GM19035 (cell line): Measurements from ENCODE around the gene IL1RAPL1.
"Not testable (repeated sequence)": the region's sequence is repeated elsewhere in the genome, so short reads cannot be mapped to it uniquely, and the experiment has no call there.

Source experiments
- ATAC-seq: cut with Tn5 transposase; IDR thresholded peaks from one replicate; pipeline ENCODE4 v1.9.1; 2021; ENCODE audit not compliant: unreplicated experiment

IL1RAPL1 gene

DNA sequence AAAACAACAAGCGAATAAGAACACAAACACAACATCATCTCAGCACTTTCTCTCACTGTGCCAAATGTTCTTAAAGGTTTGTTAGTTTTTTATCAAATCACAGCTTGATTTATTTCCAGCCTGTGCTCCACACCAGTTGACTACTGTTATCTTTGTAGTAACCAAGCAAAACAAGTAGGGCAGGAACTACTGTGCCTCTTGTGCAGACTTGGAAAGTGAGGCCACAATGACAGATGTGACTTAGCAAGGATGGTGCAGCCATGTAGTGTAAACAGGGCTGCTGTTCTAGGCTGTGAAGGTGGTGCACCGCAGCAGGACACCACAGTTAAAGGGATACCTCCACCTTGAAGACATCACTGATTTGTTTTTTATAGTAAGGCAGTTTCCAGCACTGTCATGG is 170.0 kb downstream of the IL1RAPL1 start:
- ATAC-seq: no peak

DNA sequence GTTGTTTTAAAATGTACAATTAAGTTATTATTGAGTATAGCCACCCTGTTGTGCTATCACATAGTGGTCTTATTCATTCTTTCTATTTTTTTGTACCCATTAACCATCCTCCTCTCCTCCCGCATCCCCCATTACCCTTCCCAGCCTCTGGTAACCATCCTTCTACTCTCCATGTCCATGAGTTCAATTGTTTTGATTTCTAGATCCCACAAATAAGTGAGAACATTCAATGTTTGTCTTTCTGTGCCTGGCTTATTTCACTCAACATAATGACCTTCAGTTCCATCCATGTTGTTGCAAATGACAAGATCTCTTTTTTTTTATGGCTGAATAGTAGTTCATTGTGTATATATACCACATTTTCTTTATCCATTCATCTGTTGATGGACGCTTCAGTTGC is 179.3 kb downstream of the IL1RAPL1 start:
- ATAC-seq: not testable (repeated sequence)

DNA sequence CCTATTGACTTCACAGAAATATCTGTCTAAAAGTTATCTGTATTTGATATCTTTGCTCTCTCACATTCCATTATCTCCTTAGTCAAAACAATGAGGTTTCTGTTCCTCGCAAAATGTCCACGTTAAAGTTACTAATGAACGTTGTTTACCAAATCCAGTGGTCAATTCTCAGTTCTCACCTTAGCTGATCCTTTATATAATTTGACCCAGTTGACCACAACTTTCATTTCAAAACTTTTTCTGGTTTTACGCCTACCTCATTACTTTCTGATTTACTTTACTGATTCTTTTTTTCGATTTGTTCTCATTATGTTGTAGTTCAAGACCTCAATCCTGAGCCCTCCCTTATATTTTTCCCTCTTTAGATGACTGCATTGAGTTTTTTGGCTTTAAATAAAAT is 186.6 kb downstream of the IL1RAPL1 start:
- no peak for ATAC-seq

DNA sequence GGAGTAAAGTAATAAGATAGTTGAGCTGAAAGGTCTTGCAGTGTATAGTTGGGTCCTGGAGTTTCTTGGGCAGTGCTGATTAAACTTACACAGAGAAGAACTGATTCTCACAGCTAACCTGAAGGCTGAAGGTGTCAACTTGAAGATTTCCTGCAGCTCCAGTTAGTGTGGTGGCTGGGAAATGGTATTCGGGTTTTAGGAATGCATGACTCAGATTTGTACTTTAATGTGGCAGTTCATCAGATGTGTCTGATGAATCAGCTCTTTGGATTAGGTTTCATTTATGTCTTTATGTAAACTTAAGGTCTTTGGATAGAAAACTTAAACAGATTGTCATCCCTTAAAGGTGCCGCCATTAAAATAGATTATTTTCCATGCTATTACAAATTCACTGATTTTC is 200.0 kb downstream of the IL1RAPL1 start:
- no peak for ATAC-seq

DNA sequence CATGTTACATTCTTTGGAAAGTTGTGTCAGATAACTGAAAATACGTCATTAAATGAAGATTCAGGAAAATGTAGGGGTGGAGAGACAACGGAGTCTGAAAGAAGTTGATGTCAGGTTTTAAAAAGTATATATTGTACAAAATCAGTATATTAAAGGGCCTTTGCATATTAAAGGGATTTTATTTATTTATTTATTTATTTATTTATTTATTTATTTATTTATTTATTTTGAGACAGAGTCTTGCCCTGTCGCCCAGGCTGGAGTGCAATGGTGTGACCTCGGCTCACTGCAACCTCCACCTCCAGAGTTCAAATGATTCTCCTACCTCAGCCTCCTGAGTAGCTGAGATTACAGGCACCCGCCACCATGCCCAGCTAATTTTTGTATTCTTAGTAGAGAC is 213.4 kb downstream of the IL1RAPL1 start:
- not testable (repeated sequence) for ATAC-seq

DNA sequence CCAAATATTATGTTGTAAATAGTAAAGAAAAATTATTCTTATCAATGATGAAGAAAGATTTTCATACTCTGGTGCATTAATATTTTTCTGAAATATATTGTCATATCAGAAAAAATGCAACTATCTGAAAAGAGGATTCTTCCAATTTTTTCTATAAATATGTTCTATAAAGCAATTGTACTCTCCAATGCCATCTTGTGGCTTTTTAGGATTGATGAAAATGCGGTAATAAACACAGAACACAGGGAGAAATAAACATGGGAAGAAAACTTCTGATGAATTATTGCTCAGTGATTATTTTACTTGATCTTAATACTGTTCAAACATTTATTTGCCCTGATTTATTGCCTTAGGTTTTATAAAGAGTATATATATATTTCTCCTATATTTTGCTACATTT is 215.4 kb downstream of the IL1RAPL1 start:
- no peak for ATAC-seq

DNA sequence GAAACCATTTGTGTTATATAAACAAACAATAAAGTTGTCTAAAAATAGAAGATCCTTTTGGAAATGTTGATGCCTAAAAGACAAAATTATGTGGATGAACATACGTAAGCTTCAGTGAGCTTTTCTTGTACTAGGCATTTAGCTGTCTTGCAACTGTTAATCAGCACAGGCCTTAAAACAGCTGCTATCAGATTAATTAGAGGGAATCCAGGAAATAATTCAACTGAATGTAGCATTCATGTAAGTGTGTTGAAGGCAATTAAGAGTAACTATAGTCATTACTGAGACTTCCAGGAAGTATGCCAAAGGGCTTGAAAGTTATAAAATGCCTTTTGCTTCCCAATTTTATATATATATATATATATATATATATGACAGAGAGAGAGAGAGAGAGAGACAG is 248.7 kb downstream of the IL1RAPL1 start:
- no peak for ATAC-seq

DNA sequence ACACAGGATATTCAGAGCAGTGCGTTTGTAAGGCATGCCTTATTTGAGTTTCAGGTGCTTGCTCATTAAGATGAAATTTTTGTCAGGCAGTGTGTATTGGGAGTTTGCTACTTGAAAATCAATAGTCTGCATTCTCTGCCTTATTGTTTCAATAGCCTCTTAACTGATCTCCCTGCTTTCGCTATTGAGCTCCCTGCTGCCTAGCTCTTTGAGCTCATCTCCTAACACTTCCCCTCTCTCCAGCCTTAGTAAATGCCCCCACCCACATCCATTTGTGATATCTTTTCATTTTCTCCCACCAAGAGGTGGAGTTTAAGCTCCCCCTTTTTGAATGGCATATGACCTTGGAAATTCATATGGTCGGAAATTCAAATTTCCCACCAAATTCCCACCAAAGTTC is 256.6 kb downstream of the IL1RAPL1 start:
- no peak for ATAC-seq

DNA sequence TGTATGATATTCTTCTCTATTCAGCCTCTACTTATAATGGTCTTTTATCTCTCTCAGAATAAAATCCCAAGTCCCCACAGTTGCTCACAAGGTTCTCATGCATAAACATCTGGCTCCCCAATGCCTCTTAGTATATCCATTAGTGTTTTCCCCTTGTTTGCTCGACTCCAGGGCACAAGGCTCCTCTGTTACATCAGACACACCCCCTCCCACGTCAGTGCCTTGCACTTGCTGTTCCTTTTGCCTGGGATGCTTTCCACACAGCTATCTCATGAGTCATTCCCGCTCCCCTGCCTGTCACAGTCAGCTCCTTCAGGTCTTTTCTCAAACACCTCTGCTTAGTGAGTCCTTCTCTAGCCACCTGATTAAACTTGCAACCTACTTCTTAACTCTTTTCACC is 260.2 kb downstream of the IL1RAPL1 start:
- no peak for ATAC-seq

DNA sequence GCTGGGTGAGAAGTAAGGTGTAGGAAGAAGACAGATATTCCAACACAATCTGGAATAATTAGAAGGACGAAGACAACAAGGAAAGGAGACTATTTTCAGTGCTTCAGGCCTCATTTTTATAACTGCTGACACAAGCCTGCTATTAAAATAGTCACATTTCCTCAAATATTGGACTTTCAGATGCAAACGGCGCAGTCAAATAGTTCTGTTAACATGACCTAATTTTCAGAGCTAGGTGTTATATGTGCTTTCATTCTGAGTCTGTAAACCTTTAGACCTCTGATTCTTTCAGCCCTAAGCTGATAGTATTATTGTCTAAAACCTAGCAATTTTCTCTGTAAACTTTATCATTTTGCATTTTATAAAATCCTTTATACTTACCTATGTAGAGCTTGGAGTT is 261.5 kb downstream of the IL1RAPL1 start:
- ATAC-seq: no peak

DNA sequence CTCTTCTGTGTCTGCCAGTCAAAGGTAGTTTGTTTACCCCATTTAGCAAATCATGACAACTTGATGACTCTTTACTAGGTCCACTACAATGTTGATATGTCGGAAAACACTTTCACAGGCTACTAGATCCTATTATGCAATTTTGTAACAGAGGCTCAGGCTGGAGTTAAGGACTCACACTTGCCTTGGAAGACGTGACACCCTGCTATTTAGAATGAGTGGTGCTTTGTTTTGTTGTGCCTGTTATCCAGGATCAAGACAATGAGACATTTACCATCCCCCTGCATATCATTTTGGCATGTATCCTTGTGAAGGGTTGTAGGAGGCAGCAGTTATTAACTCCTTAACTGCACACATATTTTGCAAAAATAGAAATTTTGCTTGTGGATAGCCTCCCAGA is 263.7 kb downstream of the IL1RAPL1 start:
- no peak for ATAC-seq

DNA sequence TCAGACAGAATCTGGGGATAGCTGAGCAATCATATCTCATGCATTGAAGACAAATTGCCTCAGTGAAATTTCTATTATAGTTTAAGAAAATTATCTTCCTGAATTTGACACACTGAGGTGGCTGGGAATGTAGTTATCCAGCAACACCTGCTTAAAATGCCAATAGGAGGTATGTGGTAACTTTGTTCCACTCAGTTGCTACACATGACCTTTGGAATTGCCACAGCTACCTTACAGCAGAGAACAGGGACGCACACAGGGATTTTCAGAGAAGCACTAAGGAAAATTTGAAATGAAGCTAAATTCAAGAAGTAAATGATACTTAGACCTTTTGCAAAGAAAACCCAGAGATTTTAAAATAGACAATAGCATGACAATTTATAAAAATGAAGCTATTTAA is 264.6 kb downstream of the IL1RAPL1 start:
- no peak for ATAC-seq

DNA sequence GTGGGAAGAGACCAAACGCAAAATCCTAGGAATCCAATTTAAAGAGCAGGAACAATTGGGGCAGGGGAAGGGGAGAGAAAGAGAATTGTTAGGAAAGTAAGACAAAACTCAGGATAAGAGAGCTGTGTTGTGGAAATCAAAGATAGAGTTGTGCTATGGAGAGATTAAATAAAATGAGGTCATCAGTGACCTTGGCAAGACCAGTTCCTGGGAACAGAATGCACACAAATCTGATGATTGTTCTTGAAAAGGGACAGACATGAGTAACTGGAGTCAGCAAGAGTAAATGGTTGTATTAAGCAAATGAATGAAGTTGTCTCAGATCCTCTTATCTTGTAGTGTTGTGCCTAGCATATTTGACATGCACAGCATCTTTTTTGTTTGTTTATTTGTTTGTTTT is 267.4 kb downstream of the IL1RAPL1 start:
- no peak for ATAC-seq

DNA sequence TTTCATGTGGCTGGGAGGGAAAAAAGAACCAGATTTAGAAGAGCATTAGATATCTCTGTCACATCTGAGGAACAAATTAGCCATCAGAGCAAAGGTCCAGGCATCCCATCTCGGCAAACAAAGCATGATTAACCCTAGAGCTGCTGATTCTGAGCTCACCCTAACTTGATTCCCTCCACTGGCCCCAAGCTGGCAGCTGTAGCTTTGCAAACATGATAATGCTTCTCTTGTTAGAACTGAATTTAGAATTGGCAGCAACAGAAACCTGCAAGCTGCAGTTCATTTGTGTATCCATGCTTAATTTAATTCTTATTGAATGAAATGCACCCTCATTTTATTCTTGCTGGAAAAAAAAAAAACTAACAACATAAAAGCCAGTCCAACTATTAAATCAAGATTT is 289.2 kb downstream of the IL1RAPL1 start:
- no peak for ATAC-seq

DNA sequence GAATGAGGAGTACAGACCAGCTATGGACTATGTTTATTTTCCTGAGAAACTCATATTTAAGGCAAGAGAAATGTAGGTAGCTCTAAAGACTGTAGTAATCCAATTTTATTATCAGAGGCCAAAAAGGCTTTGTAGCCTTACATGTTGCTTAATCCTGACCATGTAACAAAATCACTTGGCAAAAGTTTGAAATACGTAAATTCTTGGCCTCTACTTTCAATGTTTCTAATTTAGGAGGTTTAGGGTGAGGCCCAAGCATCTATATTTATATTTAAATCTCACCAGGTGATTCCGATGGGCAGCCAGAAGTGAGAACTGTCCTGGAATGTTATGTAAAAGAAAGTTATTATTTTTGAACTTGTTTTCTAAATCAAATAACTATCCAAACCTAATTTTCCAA is 289.7 kb downstream of the IL1RAPL1 start:
- no peak for ATAC-seq

DNA sequence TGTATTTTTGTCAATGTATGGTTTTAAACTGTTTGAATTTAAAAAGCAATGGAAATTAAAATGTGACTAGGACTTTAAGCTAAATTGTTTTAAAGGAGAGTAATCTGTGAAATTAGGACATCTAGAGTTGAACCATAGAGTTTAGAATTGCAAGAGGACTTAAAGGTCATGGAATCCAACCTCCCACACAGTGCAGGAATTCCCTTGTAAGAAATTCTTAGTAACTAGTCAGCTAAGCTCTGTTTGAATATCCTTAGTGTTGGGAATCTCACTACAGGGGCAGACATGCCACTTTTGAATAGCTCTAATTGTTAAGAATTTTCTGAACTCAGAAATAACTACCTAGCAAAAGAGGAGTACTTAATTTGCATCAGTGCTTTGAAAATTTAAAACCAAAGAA is 292.9 kb downstream of the IL1RAPL1 start:
- no peak for ATAC-seq

DNA sequence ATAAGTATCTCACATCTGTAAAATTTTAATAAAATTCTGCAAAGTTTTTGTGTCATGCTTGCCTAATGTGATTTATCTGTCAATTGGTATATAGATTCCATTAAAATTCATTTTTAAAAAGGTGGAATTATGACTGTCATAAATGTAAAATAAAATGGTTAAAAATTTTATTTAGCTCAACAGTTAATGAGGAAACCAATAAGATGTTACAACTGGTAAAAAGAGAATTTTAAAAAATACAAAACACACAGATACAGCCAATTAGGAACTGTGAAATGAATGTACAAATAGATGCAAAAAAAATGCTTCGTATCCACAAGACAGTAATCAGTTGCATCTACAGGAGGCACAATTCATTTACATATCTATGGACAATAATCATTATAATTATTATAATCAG is 297.6 kb downstream of the IL1RAPL1 start:
- ATAC-seq: no peak

DNA sequence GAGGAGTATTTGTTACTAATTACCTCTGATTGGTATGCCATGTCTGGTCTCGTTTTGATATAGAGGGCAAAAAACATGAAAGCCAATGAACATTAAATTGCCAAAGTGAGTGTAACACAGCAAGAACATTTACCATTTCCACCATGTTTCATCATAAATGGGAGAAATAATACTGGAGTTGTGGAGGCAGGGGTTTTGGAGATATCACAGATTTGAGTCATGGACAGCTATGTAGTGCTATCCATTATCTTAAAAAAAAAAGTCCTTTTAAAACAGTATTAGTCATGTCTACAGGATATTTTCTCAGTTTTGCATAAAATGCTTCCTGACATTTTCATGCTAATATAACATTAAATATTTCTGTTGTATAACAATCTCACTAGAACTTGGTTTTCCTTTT is 301.2 kb downstream of the IL1RAPL1 start:
- ATAC-seq: no peak

DNA sequence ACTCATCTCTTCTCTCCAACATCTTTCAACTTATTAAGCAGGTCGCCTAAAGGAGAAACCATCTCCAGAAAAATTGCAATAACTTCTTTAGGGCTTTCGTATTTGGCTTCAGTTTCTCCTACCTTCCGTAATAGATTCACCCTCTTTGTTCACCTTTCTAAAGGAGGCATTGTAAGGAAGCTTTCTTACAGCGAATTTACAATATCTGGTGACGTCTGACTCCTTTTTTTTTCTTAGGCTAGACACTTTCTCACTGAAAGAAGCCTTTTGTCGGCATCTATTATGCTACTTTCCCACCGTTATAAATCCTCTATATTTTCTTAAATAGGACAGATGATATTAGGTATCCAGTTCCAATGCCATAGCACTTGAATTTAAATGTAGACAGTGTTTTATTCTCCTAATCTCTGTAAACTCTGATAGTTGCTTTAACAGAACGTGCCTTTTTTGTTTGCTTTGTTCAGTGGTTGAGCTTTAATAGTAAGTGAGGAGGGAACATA is 302.4 kb downstream of the IL1RAPL1 start:
- no peak for ATAC-seq

DNA sequence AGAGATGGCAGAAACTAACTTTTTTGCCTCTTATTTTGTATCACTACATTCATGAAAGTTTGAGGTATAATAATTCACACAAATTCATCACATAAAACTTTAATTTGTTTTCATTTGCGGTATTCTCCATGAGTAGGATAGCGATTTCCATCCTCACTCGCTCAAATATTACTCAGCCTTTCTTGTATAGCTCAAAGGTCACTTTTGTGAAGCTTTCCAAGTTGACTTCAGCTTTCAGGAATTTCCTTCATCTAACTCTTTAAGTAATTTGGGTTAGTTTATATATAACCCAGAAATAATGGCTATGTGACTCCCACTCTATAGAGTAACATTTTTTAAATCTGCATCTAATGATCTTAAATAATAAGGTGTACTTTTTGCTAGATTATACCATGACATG is 314.4 kb downstream of the IL1RAPL1 start:
- no peak for ATAC-seq

DNA sequence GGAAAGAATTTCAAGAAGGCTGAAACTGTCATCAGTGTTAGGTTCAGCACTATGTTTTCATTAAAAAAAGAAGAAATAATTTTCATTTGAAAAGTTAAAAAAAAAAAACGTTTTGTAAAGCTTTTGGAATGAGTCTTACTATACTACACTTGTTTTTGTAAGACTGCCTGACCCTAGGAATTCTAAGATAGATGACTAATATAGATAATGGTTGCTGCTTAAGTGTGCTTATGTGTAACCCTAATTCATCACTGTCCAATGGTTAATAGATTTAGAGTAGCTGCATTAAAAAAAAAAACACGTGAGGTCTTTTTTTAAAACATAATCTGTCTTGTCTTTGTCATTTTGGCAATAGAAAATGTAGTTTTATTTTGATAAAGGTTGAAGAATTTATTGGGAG is 323.2 kb downstream of the IL1RAPL1 start:
- no peak for ATAC-seq

DNA sequence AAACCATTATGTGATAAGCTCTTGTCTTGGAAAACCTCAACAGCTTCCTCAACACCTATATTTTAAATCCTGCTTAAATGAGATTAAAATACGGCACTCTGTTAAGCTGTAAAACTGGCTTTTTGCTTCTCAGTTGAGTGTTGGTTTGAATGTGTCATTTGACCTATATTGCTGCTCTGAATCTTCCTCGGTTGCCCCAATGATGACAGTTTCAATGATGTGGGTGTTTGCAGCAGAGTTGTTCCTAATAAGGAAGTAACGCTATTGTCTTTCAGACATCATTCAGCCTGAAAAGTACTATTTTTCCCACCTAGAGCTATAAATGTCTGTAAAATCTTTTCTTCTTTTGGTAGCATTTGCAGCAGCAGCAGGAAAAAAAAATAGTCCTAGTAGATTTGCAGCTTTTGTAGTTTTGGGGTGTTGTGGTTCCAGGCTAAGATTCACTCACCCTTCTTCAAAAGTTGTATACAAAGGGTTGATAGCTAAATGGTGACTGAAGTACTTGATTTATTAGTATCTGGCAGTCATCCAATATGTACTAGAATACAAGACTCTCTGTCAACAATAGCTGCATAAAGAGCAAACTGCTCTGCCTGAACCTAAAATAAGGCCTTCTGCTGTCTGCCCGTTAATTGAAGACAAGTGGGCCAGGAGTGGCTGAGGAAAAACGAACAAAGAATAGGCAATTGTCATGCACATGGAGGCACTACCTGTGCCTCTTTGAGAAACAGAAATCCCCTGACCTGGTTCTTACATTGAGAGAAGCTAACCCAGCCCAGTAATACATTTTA is 333.1 kb downstream of the IL1RAPL1 start:
- ATAC-seq: no peak

DNA sequence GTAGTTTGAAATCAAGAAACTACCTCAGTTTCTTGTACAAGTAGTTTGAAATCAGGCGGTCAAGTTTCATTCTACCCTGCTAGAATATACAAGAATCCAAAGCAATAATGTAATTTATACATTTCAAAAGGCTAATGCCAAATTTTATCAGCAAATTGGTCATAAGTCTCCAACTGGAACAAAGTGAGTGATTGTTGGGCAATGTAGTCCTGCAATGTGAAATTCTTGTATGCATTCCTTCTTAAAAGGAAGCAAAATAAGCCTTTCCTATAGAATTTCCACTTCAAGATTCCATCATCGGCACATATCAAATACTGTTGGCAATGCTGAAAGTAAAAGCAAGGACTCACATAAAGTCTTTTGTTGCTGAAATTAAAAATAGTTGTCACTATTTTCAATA is 334.9 kb downstream of the IL1RAPL1 start:
- no peak for ATAC-seq
